A172 (cell line): Measurements from ENCODE around the gene ST8SIA6. TPM values are rescaled to one million over a fixed set of nuclear protein-coding genes. Genes with fewer than 3 reads are reported as not detected.
A peak's percentile ranks its signal among the peaks of the same experiment; 100 is the strongest.
"Not testable (repeated sequence)": the region's sequence is repeated elsewhere in the genome, so short reads cannot be mapped to it uniquely, and the experiment has no call there.

Experiments used
- DNase-seq: peaks from one replicate; pipeline ENCODE4 v3.0.0-alpha.2; 2015; ENCODE audit warnings: low spot score
- total RNA-seq: library from RNA; depleted of rRNA; stranded (reverse); fragments of >200 nt; shearing (Covaris generic); gene quantifications from 2 replicates; pipeline ENCODE4 v1.2.3, GENCODE V29; 2014; rRNA removed

The ST8SIA6 gene, protein sequence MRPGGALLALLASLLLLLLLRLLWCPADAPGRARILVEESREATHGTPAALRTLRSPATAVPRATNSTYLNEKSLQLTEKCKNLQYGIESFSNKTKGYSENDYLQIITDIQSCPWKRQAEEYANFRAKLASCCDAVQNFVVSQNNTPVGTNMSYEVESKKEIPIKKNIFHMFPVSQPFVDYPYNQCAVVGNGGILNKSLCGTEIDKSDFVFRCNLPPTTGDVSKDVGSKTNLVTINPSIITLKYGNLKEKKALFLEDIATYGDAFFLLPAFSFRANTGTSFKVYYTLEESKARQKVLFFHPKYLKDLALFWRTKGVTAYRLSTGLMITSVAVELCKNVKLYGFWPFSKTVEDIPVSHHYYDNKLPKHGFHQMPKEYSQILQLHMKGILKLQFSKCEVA
- 1.00 and 1.2 TPM in 2 replicates for total RNA-seq

DNA sequence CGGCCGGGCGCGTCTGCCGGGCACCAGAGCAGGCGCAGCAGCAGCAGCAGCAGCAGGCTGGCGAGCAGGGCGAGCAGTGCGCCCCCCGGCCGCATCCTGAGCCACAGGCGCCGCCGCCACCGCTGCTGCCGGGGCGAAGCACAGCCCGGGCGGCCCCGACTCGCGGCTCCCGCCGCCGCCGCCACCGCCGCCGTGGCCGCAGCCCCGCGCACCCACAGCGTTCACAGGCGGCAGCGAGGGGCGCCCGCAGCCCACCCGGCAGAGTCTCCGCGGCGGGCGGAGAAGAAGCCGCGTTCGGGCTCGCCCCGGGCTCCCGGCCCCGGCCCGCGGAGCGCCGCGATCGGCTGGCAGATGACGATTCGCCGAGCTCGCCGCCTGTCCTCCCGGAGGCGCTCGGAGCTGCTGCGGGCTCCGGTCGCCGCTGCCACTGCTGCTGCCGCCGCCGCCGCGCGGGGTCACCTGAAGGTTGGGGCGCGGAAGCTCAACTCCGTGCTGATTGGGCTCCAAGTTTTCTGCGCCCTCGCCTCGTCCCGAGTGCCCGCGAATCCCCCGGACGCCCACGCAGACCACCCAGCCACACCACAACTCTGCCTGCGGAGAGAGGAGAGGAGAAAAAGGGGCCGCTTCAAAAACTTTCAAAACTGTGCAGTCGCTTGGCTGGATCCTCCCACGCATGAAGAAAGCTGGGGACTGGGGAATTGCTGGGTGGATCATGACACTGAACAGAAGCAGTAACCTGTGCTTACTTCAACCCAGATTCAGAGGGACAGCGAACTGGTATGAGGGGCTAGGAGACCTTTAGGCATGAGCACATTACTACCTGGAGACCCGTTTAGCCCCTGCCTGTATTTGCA is at the start of gene ST8SIA6:
ST8SIA6 (minus strand) TSS at position 435 of the 854 bp plus-strand sequence; CDS start at position 95, 340 bp downstream.
- no peak for DNase-seq

DNA sequence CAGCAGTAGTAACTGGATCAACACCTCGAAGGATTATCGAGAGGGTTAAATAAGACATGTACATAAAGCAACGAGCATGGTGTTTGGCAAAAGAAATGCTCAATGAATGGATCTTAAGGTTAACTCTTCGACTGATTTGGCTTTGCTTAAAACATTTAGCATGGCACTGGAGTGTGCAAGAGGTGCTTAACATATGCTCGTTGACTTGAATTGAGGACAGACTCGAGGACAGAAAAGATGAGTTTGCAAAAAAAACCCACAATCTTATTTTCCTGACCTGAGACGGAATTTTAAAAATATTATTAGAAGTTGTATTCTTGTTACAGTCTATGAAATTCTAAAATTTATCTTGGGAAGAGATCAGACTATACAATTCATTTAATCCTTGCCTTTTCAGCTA is 49.4 kb upstream of the ST8SIA6 start:
- DNase-seq = no peak

DNA sequence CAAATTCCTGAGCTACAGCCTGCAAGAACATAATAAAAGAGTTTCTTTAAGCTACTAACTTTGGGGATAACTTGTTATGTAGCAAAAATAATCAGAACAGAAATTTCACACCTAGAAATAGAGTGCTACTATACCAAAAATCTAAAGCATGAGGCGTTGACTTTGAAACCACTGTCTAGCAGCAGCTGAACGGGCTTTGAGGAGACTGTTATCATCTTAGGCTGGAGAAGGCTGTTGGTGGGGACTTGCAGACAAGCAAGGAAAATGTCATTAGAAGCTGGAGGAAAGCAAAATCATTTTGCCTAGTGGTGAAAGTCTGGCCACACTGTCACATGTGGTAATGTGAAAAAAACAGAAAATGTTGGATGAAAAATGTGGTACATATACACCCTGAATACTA is 48.4 kb upstream of the ST8SIA6 start:
- DNase-seq = no peak

DNA sequence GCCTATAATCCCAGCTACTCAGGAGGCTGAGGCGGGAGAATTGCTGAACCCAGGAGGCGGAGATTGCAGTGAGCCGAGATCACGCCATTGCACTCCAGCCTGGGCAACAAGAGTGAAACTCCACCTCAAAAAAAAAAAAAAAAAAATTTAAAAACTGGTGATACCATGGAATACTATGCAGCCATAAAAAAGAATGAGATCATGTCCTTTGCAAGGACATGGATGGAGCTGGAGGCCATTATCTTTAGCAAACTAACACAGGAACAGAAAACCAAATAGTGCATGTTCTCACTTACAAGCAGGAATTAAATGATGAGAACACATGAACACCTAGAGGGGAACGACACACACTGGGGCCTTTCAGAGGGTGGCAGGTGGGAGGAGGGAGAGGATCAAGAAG is 44.6 kb upstream of the ST8SIA6 start:
- DNase-seq = not testable (repeated sequence)

DNA sequence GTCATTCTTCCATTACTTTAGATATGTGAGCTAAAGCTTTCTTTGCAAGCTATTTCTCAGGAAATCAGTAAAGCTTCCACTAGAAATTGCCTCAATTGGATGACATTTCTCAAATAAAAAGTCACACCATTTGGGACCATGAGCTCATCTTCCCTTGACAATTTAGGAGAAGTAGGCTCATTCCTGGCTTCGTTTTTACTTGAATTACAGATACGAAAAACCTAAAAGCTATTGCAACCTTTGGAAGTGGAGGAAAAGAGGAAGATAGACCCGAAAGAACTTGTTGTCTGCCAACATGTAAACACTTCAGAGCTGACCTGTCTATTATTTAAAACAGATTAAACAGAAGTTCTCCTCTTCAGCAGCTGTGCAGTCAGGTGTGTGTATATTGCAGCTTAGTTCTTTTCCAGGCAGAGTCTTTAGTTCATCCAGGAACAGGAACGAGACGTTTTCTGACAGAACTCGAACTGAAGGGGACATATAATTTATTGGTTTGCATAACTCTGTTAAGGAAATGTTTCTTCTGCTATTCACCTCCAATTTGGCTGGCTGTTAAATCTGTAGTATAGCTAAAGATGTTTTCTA is 43.1 kb upstream of the ST8SIA6 start:
- no peak for DNase-seq

DNA sequence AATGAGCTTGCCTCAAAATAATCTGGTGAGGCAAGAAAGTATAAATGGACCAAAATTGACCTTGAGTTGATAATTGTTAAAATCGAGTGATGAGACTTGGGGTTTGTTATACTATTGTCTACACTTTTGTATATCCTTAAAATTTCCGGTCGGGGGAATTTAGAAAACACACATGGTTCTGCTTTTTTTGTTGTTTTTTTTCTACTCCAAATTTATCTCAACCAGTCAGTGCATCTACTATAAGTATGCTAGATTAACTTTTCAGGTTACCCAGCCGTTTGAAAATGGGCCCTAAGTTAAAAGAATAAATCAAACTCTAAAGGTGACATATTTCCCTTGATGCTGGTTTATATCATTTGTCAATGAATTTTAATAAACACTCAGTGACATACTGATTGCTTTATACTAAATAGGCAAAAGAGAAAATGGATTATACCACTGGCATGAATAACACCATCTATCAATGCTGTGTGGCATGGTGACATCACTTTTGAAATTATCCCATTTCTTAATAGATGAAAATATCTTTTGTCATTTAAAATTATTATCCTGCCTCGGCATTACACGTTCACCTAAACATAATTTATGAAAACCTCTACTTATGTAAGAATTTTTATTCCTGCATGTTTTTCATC is 40.3 kb upstream of the ST8SIA6 start:
- DNase-seq = no peak

DNA sequence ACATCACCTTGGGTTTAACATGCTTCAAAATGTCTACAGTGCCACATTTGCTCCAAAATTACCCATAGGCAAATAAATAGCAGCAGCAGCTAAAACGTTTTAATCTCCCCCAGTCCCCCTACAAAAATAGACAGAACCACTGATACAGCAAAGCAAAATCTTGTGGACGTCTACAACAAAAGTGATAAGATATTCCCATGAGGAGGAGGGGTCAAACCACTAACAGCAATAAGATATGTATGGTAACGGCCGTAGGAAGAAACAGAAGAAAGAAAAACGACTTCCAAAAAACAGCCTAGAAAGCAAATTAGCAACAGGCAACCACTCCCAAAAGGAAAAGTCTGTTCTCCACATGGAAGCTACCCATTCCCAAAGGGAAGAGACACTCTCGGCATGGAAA is 34.5 kb upstream of the ST8SIA6 start:
- no peak for DNase-seq

DNA sequence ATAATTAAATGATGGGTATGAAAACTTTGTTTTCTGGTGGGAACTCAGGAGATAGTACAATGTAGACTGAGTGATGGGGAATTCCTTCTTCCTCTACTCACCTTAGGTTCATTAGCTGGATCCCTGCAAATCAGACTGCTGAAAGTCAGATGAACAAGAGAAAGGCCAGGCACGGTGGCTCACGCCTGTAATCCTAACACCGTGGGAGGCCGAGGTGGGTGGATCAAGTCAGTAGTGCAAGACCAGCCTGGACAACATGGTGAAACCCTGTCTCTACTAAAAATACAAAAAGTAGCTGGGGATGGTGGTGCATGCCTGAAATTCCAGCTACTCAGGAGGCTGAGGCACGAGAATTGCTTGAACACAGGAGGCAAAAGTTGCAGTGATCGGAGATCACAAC is 28.7 kb upstream of the ST8SIA6 start:
- no peak for DNase-seq

DNA sequence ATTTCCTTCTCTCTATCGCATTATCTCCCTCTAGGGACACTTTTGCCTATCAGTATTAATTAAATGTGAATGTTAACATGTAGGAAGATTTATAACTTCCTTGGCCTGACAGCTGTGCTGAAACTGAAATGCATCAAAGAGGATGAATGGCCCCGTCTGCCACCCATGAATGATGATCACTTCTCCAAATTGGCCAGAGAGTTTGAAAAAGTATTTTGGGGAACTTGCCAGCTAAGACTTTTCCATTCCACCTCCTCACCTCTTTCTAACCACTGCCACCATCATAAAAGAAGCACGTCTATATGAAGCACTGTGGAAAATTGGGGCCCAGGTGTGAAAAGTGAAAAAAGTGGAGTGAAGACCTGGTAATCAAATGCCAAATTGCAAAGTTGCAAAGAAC is 25.4 kb upstream of the ST8SIA6 start:
- DNase-seq = peak; percentile 11

DNA sequence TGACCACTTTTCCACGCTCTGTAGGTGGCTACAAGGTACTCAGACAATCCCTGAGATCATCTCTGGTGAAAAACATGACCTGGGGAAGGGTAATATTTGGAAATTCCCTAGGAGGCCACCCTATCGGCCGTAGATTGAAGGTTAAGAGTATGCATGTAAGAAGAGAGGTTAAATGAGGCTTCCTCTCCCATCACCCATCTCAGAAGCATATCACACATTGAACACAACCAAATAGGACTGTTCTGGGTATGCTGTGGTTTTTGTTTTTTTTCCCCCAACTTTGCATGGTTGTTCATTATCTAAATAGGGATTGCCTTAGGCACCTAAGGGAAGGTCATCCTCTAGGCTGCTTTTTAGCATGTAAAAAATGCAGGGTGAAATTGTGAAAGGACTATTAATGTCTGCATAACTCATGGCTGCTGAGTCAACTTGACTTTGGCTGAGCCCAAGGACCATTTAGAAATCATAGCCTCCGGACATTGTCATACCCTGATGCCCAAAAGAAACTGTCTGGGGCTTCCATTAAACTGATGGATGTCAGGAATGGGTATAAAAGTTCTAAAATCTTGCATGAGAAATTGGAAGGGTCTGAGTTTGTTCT is 24.7 kb upstream of the ST8SIA6 start:
- DNase-seq = peak; percentile 34

DNA sequence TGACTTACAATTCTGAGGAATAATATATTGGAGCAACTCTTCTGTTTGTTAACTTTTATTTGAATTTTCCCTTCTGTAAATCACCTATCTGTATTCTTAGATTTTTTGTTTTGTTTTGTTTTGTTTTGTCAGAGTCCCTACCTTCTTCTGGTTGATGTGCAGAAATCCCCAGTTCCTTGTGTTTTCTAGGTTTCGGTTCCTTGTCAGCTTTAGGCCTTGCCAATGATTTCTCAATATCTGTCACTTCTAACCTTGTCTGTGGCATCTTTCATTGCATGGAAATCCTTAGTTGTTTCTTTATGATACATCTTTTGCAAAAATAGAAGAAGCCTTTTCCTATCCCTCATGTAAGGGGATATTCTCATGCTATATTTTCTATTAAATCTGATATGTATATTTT is 21.7 kb upstream of the ST8SIA6 start:
- no peak for DNase-seq

DNA sequence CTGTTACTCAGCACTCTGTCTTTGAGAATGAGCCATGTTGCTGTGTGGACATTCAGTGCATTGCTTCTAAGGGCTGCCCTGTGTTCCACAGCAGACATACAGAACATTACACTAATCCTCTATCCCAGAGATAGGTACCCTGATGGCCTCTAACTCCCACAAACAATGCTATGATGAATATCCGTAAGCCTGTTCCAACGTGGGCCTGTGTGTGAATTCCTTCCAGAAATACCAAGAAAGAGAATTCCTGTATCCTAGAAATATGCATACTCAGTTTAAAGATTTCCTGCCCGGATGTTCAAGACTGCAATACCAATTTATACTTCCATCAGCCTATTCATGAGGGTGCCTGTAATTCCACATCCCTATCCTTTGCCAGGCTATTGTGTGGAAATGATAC is 21.3 kb upstream of the ST8SIA6 start:
- no peak for DNase-seq

DNA sequence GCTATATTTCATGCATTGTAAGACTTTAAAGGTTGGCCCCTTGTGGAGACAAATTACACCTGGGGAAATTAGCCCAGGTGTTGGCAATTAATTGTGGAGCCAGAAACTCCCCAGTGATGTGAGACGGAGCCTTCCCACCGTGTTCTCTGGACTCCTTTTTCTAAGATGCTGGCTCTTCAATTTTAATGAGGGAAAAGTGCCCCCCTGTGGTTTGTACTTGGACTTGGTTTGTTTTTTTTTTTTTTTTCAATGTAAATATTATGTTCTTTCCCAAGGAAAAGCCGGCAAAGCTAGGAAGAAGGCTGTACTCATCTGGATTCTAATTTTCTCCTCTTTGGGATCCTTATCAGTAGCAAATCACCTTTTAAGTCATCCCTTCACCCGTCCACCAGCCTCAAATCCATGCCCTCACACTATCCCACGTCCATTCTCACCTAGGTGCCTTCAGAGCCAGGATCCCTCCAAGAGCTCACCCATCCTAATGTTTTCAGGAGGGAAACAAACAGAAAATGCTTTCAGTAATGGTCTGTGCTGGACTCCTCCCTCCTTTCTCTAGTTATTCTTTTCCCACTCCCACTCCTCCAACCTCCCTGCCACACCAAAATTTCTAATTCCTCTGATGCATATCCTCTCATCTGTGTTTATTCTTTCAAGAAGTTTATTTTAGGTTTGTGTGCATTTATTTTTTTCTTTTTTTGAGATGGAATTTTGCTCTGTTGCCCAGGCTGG is 20.4 kb upstream of the ST8SIA6 start:
- no peak for DNase-seq

DNA sequence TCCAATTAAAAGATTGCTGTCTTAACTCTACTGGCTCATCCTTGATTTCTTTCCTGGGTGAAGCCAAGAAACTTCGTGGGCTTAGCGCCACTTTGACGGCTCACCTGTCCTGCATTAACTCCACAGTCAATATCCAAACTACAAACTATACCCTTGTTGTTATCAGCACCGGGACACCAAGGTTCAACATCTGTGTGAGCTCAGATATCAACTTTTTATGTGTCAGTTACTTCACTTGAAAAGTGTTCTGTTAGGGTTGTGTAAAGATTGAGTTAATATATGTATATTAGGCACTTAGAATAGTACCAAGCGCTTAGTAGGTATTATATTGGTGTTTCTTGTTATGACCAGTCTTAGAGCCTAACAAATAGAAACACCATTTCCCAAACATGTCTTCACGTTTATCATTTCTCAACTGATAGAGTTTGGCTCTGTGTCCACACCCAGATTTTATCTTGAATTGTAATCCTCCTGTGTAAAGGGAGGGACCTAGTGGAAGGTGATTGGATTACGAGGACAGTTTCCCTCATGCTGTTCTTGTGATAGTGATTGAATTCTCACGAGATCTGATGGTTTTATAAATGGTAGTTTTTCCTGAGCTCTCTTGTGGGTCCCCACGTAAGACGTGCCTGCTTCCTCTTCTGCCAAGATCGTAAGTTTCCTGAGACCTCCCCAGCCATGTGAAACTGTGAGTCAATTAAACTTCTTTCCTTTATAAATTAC is 19.0 kb upstream of the ST8SIA6 start:
- no peak for DNase-seq

DNA sequence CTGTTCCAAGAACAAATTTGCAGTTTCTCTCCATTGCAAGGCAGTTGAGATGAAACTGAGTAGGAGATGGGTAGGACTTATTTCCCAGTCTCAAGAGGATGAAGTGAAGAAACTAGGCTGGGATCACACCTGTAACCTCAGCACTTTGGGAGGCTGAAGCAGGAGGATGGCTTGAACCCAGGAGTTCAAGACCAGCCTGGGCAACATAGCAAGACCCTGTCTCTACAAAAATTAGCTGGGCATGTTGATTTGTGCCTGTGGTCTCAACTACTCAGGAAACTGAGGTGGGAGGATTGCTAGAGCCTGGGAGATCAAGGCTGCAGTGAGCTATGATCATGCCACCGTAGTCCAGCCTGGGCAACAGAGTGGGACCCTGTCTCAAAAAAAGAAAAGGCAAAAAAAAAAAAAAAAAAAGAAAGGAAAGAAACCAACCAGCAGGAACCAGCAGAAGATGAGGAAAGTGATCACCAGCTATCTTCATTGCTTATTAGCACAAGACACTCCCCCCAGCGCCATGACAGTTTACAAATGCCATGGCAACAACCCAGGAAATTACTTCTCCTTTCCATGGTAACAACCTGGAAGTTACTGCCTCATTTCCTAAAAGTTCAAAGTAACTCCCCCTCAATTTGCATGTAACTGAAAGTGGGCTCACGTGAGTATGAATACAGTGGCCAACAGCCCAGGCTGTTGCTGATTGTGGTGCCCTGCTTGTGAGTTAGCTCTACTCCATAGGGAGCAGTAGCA is 18.3 kb upstream of the ST8SIA6 start:
- no peak for DNase-seq

DNA sequence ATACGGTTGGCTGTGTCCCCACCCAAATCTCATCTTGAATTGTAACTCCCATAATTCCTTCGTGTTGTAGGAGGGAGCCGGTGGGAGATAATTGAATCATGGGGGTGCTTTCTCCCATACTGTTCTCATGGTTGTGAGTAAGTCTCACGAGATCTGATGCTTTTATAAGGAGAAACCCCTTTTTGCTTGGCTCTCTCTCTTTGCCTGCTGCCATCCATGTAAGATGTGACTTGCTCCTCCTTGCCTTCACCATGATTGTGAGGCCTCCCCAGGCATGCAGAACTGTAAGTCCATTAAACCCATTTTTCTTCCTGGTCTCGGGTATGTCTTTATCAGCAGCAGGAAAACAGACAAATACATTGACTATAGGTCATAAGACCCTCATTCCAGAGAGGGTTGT is 15.9 kb upstream of the ST8SIA6 start:
- no peak for DNase-seq

DNA sequence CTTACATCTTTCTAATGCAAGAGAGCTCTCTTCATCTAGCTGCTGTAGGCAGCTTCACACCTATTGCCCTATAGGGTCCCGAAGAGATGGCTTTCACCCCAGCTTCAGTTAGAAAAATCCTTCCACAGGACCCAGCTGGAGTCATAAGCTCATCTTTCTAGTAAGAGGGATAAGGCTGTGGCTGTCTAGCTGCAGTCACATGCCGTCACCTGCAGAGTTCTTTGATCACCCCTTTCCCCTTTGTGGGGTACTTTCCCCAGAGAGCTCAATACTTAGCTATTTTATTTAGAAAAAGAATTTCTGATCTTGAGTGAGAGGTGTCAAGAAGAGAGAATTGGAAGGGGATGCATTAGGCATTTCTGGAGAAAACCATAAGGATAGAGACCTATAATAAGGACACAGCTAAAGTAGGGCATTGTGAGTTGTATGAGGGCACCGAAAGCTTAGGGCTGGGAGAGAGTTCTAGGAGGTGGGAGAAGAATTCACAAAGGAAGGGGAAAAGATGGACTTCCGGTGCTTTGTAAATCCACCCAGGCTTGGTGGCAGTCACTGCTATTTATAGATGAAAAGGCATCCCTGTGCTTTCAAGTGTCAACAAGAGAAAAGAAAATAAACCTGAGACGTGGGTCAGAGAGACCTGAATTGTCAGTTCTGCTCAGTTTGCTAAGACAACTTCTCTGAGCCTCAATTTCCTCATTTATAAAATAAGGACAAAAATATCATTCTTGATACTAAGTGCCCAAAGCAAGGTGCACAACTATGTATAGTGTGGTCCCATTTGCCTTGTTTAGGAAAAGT is 11.1 kb upstream of the ST8SIA6 start:
- DNase-seq = no peak

DNA sequence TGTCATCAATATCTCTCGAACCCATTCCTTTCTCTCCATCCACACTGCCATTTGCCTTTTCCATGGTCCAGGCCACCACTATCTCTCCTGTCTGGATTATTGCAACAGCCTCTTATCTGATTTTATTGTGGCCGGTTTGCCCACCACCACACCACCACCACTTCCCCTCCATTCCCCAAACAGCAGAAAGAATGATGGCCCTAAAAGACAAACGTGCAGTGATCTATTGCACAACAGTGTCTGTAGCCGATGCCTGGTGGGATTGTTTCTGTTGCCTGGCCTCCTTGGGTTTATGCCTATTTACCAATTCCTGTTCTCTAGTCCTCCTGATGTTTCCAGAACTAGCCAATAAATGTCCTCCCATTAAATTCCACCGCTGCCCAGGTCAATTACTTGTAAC is 10.2 kb upstream of the ST8SIA6 start:
- no peak for DNase-seq

DNA sequence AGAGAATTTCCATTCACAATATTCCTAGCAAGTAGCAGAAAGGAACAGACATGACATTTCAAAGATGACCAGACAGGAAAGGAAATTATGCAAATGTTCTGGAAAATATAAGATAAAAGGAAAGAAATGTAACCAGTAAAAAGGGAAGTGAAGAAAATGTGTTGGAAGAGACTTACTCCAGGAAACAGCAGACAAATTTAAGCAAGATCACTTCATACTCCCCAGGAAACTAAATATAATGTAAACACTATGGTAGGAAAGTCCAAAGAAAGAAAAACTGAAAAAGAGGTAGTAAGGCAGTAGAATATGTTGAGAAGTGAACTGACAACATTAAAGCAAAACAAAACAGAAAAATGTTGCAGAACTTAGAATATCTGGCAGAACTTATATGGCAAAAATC is 6.4 kb upstream of the ST8SIA6 start:
- no peak for DNase-seq
